ENCODE data around the gene GUCY1B1.

GUCY1B1 gene

DNA sequence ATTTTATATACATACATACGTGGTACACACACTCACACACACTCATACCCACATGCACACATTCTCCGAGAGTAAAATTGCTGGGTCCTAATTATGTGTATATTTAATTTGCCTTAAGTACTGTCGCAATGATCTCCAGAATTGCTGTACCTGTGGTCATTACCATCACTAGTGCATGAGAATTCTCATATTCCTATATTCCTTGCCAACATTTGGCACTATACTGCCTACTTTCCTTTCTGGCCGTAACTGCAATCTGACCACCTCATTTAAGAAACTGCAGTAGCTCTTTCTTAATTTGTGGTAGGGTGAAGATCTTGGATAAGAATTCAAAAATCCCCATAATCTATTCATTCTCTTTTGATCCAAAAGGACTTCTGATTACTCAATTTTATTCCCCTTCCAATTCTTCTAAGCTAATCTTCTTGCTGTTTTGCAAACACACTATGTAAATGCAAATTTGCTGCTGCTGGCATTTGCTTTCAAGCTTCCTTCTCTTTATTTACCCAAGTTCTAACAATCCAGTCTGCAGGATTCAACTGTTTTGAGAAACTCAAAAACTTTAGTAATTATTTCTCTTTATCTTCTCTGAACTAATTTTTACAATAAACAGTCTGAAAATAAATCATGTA, 62.2 kb downstream of the GUCY1B1 start:
- H3K4me1 ChIP-seq (ENCODE audit: control extremely low read depth in 1 of 4, control insufficient read depth in 4 of 4, insufficient read depth in 4 of 4, low read length in 3 of 4), result no peaks in the 10 kb centered on the region
- no peaks in the 10 kb centered on the region for H3K27me3 ChIP-seq (replicated peaks in 2 of 5; ENCODE audit: control insufficient read depth in 4 of 5, insufficient read depth in 5 of 5, low read length in 4 of 5)
- CTCF ChIA-PET, result no interaction called here
- POLR2A ChIA-PET, result no interaction called here
- H3K9me3 ChIP-seq (ENCODE audit: control extremely low read depth in 1 of 5, control insufficient read depth in 4 of 5, insufficient read depth in 2 of 5, low read depth in 1 of 5, low read length in 4 of 5), result no peaks in the 10 kb centered on the region
- DNase-seq, result no peak
- H3K27ac ChIP-seq (ENCODE audit: insufficient read depth in 1 of 2, low read depth in 1 of 2, low read length in 2 of 2, poor library complexity in 1 of 2, severe bottlenecking in 2 of 2), result no peak overlapping the region
- no peak overlapping the region for H3K4me3 ChIP-seq (ENCODE audit: control insufficient read depth in 1 of 7, extremely low read depth in 1 of 7, insufficient read depth in 4 of 7, low read depth in 2 of 7, low read length in 6 of 7)
- H3K36me3 ChIP-seq (ENCODE audit: control insufficient read depth in 4 of 4, insufficient read depth in 4 of 4, low read length in 3 of 4), result no peaks in the 10 kb centered on the region
- 100% methylated on average over 1 of the region's 4 CpGs for WGBS (ENCODE audit: insufficient coverage)

GRCh38 chr4:155822572-155822971, 63.8 kb downstream of the GUCY1B1 start:
- CTCF ChIA-PET, result no interaction called here
- no peaks in the 10 kb centered on the region for H3K27me3 ChIP-seq (replicated peaks in 2 of 5; ENCODE audit: control insufficient read depth in 4 of 5, insufficient read depth in 5 of 5, low read length in 4 of 5)
- 100% methylated on average over 2 of the region's 3 CpGs for WGBS (ENCODE audit: insufficient coverage)

GRCh38 chr4:155828628-155829027, 69.8 kb downstream of the GUCY1B1 start:
- Histone ChIP-seq H3K27ac (ENCODE audit: insufficient read depth in 1 of 2, low read depth in 1 of 2, low read length in 2 of 2, poor library complexity in 1 of 2, severe bottlenecking in 2 of 2) (no peak overlapping the region), H3K9me3 (ENCODE audit: control extremely low read depth in 1 of 5, control insufficient read depth in 4 of 5, insufficient read depth in 2 of 5, low read depth in 1 of 5, low read length in 4 of 5) (no peaks in the 10 kb centered on the region), H3K4me1 (ENCODE audit: control extremely low read depth in 1 of 4, control insufficient read depth in 4 of 4, insufficient read depth in 4 of 4, low read length in 3 of 4) (no peaks in the 10 kb centered on the region), H3K36me3 (ENCODE audit: control insufficient read depth in 4 of 4, insufficient read depth in 4 of 4, low read length in 3 of 4) (no peaks in the 10 kb centered on the region), H3K27me3 (replicated peaks in 2 of 5; ENCODE audit: control insufficient read depth in 4 of 5, insufficient read depth in 5 of 5, low read length in 4 of 5) (peaks cover 0 to 2% (median 0%) of the 10 kb centered on the region in 5 experiments), H3K4me3 (ENCODE audit: control insufficient read depth in 1 of 7, extremely low read depth in 1 of 7, insufficient read depth in 4 of 7, low read depth in 2 of 7, low read length in 6 of 7) (no peak overlapping the region)
- DNase-seq, result no peak
- POLR2A ChIA-PET, result no interaction called here
- CTCF ChIA-PET, result no interaction called here
- 95% methylated on average over 3 of the region's 3 CpGs for WGBS (ENCODE audit: insufficient coverage)

More at GRCh38 chr4:155822572-155822971, 63.8 kb downstream of the GUCY1B1 start:
- Histone ChIP-seq H3K4me3 (ENCODE audit: control insufficient read depth in 1 of 7, extremely low read depth in 1 of 7, insufficient read depth in 4 of 7, low read depth in 2 of 7, low read length in 6 of 7) (no peak overlapping the region), H3K27ac (ENCODE audit: insufficient read depth in 1 of 2, low read depth in 1 of 2, low read length in 2 of 2, poor library complexity in 1 of 2, severe bottlenecking in 2 of 2) (no peak overlapping the region), H3K36me3 (ENCODE audit: control insufficient read depth in 4 of 4, insufficient read depth in 4 of 4, low read length in 3 of 4) (no peaks in the 10 kb centered on the region), H3K4me1 (ENCODE audit: control extremely low read depth in 1 of 4, control insufficient read depth in 4 of 4, insufficient read depth in 4 of 4, low read length in 3 of 4) (no peaks in the 10 kb centered on the region), H3K9me3 (ENCODE audit: control extremely low read depth in 1 of 5, control insufficient read depth in 4 of 5, insufficient read depth in 2 of 5, low read depth in 1 of 5, low read length in 4 of 5) (no peaks in the 10 kb centered on the region)
- POLR2A ChIA-PET, result interaction anchor here (0.7 kb wide), 1 partner anchor 432 kb away, joined by 3 read pairs; no protein-coding TSS in a partner anchor
- DNase-seq, result no peak

- no peak overlapping the region for H3K4me3 ChIP-seq (ENCODE audit: control insufficient read depth in 1 of 7, extremely low read depth in 1 of 7, insufficient read depth in 4 of 7, low read depth in 2 of 7, low read length in 6 of 7)
- DNase-seq, result no peak
- no peaks in the 10 kb centered on the region for H3K4me1 ChIP-seq (ENCODE audit: control extremely low read depth in 1 of 4, control insufficient read depth in 4 of 4, insufficient read depth in 4 of 4, low read length in 3 of 4)
- ChIA-PET POLR2A (no interaction called here), CTCF (no interaction called here)
- peaks cover 0 to 2% (median 0%) of the 10 kb centered on the region in 5 experiments for H3K27me3 ChIP-seq (replicated peaks in 2 of 5; ENCODE audit: control insufficient read depth in 4 of 5, insufficient read depth in 5 of 5, low read length in 4 of 5)
- H3K36me3 ChIP-seq (ENCODE audit: control insufficient read depth in 4 of 4, insufficient read depth in 4 of 4, low read length in 3 of 4), result no peaks in the 10 kb centered on the region
- H3K27ac ChIP-seq (ENCODE audit: insufficient read depth in 1 of 2, low read depth in 1 of 2, low read length in 2 of 2, poor library complexity in 1 of 2, severe bottlenecking in 2 of 2), result no peak overlapping the region
- H3K9me3 ChIP-seq (ENCODE audit: control extremely low read depth in 1 of 5, control insufficient read depth in 4 of 5, insufficient read depth in 2 of 5, low read depth in 1 of 5, low read length in 4 of 5), result no peaks in the 10 kb centered on the region
These were observed 73.8 kb downstream of the GUCY1B1 start for GRCh38 chr4:155832664-155833063.

GRCh38 chr4:155837203-155837796, 78.5 kb downstream of the GUCY1B1 start:
- no CpG with 5 or more reads among the region's 1 CpG for WGBS (ENCODE audit: insufficient coverage)
- no peak overlapping the region for H3K4me3 ChIP-seq (ENCODE audit: control insufficient read depth in 1 of 7, extremely low read depth in 1 of 7, insufficient read depth in 4 of 7, low read depth in 2 of 7, low read length in 6 of 7)
- no peaks in the 10 kb centered on the region for H3K9me3 ChIP-seq (ENCODE audit: control extremely low read depth in 1 of 5, control insufficient read depth in 4 of 5, insufficient read depth in 2 of 5, low read depth in 1 of 5, low read length in 4 of 5)
- ChIA-PET POLR2A (no interaction called here), CTCF (no interaction called here)
- H3K4me1 ChIP-seq (ENCODE audit: control extremely low read depth in 1 of 4, control insufficient read depth in 4 of 4, insufficient read depth in 4 of 4, low read length in 3 of 4), result no peaks in the 10 kb centered on the region
- no peaks in the 10 kb centered on the region for H3K36me3 ChIP-seq (ENCODE audit: control insufficient read depth in 4 of 4, insufficient read depth in 4 of 4, low read length in 3 of 4)
- H3K27ac ChIP-seq (ENCODE audit: insufficient read depth in 1 of 2, low read depth in 1 of 2, low read length in 2 of 2, poor library complexity in 1 of 2, severe bottlenecking in 2 of 2), result no peak overlapping the region
- no peaks in the 10 kb centered on the region for H3K27me3 ChIP-seq (replicated peaks in 2 of 5; ENCODE audit: control insufficient read depth in 4 of 5, insufficient read depth in 5 of 5, low read length in 4 of 5)
- no peak for DNase-seq

DNA sequence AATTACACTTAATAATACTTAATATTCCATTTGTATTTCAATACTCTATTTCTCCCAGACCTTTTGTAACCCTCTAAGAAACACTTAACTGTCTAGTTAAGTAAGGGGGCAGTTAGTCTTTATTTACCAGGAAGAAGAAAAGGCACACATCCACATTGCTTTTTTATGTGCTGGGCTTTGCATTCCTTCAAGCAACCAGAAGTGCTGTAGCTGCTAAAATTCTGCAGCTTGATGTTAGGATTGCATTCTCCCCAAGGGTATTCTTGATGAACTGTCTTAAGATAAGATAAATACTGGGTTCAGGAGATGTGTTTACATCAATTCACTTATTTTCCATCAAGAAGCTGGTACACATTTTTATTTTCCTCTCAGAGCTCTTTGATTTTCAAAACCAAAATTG, 83.3 kb downstream of the GUCY1B1 start:
- CTCF ChIA-PET, result no interaction called here
- Histone ChIP-seq H3K27me3 (replicated peaks in 2 of 5; ENCODE audit: control insufficient read depth in 4 of 5, insufficient read depth in 5 of 5, low read length in 4 of 5) (no peaks in the 10 kb centered on the region), H3K9me3 (ENCODE audit: control extremely low read depth in 1 of 5, control insufficient read depth in 4 of 5, insufficient read depth in 2 of 5, low read depth in 1 of 5, low read length in 4 of 5) (peaks cover 0 to under 1% (median 0%) of the 10 kb centered on the region in 5 experiments), H3K4me1 (ENCODE audit: control extremely low read depth in 1 of 4, control insufficient read depth in 4 of 4, insufficient read depth in 4 of 4, low read length in 3 of 4) (peaks cover 0 to 2% (median 0%) of the 10 kb centered on the region in 4 experiments), H3K27ac (ENCODE audit: insufficient read depth in 1 of 2, low read depth in 1 of 2, low read length in 2 of 2, poor library complexity in 1 of 2, severe bottlenecking in 2 of 2) (no peak overlapping the region), H3K4me3 (ENCODE audit: control insufficient read depth in 1 of 7, extremely low read depth in 1 of 7, insufficient read depth in 4 of 7, low read depth in 2 of 7, low read length in 6 of 7) (no peak overlapping the region), H3K36me3 (ENCODE audit: control insufficient read depth in 4 of 4, insufficient read depth in 4 of 4, low read length in 3 of 4) (no peaks in the 10 kb centered on the region)
- DNase-seq, result no peak
- POLR2A ChIA-PET, result no interaction called here

- no peaks in the 10 kb centered on the region for H3K27me3 ChIP-seq (replicated peaks in 2 of 5; ENCODE audit: control insufficient read depth in 4 of 5, insufficient read depth in 5 of 5, low read length in 4 of 5)
These were observed 88.1 kb downstream of the GUCY1B1 start for GRCh38 chr4:155846929-155847328.

More at GRCh38 chr4:155846929-155847328, 88.1 kb downstream of the GUCY1B1 start:
- POLR2A ChIA-PET, result no interaction called here
- DNase-seq, result no peak
- Histone ChIP-seq H3K27ac (ENCODE audit: insufficient read depth in 1 of 2, low read depth in 1 of 2, low read length in 2 of 2, poor library complexity in 1 of 2, severe bottlenecking in 2 of 2) (no peak overlapping the region), H3K36me3 (ENCODE audit: control insufficient read depth in 4 of 4, insufficient read depth in 4 of 4, low read length in 3 of 4) (no peaks in the 10 kb centered on the region), H3K4me3 (ENCODE audit: control insufficient read depth in 1 of 7, extremely low read depth in 1 of 7, insufficient read depth in 4 of 7, low read depth in 2 of 7, low read length in 6 of 7) (no peak overlapping the region), H3K9me3 (ENCODE audit: control extremely low read depth in 1 of 5, control insufficient read depth in 4 of 5, insufficient read depth in 2 of 5, low read depth in 1 of 5, low read length in 4 of 5) (peaks cover 0 to 4% (median 0%) of the 10 kb centered on the region in 5 experiments), H3K4me1 (ENCODE audit: control extremely low read depth in 1 of 4, control insufficient read depth in 4 of 4, insufficient read depth in 4 of 4, low read length in 3 of 4) (peaks cover 0 to 2% (median 0%) of the 10 kb centered on the region in 4 experiments)
- CTCF ChIA-PET, result interaction anchor here (1.3 kb wide), 1 partner anchor 39 kb away, joined by 3 read pairs; no protein-coding TSS in a partner anchor

Measured in common myeloid progenitor, CD34-positive (primary cell).